H1 (cell line): ENCODE data around the gene ATP6V0D1. TPM values are rescaled to one million over a fixed set of nuclear protein-coding genes. Genes with fewer than 3 reads are reported as not detected.

Source experiments
- CTCF ChIA-PET: fragments of 300-600 bp; sonication (Branson Sonifier 250); formaldehyde crosslinking; loops from one replicate; lab custom pipeline; 2021; ENCODE audit not compliant: partially characterized antibody; lab: Charles Lee
- POLR2A ChIA-PET: fragments of 300-600 bp; sonication (Branson Sonifier 250); formaldehyde crosslinking; loops from one replicate; lab custom pipeline; 2021; ENCODE audit warnings: inconsistent platforms; ENCODE audit not compliant: partially characterized antibody; lab: Charles Lee
- DNase-seq, 2 experiments: peaks; one replicate each; pipeline versions ENCODE4 v3.0.0 to v3.0.0-alpha.2; 2010 to 2022; ENCODE audit warnings: low spot score in 2 of 2, low read depth in 1 of 2, mixed read lengths in 1 of 2
- FAIRE-seq: peaks from 2 replicates; lab custom pipeline; 2011; peaks lifted over from hg19 to GRCh38; lab: Jason Lieb, UNC
- H2AFZ ChIP-seq: 2 replicates; pipeline ENCODE4 v1.8.1; 2012; ENCODE audit warnings: low read length, inconsistent platforms
- H2AK5ac ChIP-seq: 2 replicates; pipeline ENCODE4 v1.6.1; 2013; ENCODE audit warnings: low read depth, low read length
- H2BK120ac ChIP-seq: replicated peaks from 2 replicates; pipeline ENCODE3; 2013; ENCODE audit warnings: low read depth, low read length, inconsistent platforms
- H2BK12ac ChIP-seq: 2 replicates; pipeline ENCODE4 v1.6.1; 2013; ENCODE audit warnings: low read depth, low read length
- H2BK15ac ChIP-seq: 2 replicates; pipeline ENCODE4 v1.6.1; 2013; ENCODE audit warnings: low read length
- H2BK20ac ChIP-seq: 2 replicates; pipeline ENCODE4 v1.6.1; 2013; ENCODE audit warnings: low read length
- H2BK5ac ChIP-seq: 2 replicates; pipeline ENCODE4 v1.6.1; 2013; ENCODE audit warnings: low read depth, low read length
- H3K14ac ChIP-seq: 2 replicates; pipeline ENCODE4 v1.6.1; 2013; ENCODE audit warnings: inconsistent platforms; ENCODE audit not compliant: insufficient read length
- H3K18ac ChIP-seq: 2 replicates; pipeline ENCODE4 v1.6.1; 2013; ENCODE audit warnings: low read length; ENCODE audit errors: extremely low read depth
- H3K23ac ChIP-seq: 2 replicates; pipeline ENCODE4 v1.6.1; 2013; ENCODE audit warnings: inconsistent platforms; ENCODE audit not compliant: insufficient read length
- H3K23me2 ChIP-seq: 2 replicates; pipeline ENCODE4 v1.6.1; 2013; ENCODE audit warnings: low read depth, low read length
- H3K27ac ChIP-seq: 2 replicates; pipeline ENCODE4 v1.6.1; 2011; ENCODE audit warnings: low read depth, low read length, inconsistent platforms
- H3K27me3 ChIP-seq, 4 experiments: replicated peaks in 1 of 4; 1 replicate in 1 of 4; 2 replicates in 3 of 4; pipeline versions ENCODE4 v1.6.1 to v1.8.1; 2011 to 2013; ENCODE audit warnings: low read length in 3 of 4, mild to moderate bottlenecking in 3 of 4, inconsistent platforms in 2 of 4, mixed read lengths in 2 of 4, moderate library complexity in 1 of 4; ENCODE audit not compliant: control insufficient read depth in 3 of 4, insufficient read depth in 3 of 4; ENCODE audit errors: extremely low read depth in 1 of 4
- H3K36me3 ChIP-seq, 4 experiments: 2 replicates each; pipeline versions ENCODE4 v1.6.1 to v1.8.1; 2011 to 2013; ENCODE audit warnings: mild to moderate bottlenecking in 4 of 4, low read length in 3 of 4, moderate library complexity in 2 of 4, control low read depth in 1 of 4, inconsistent platforms in 1 of 4; ENCODE audit not compliant: insufficient read depth in 4 of 4, control insufficient read depth in 2 of 4
- H3K4ac ChIP-seq: replicated peaks from 2 replicates; pipeline ENCODE3; 2013; ENCODE audit warnings: low read length, low read depth, mixed read lengths, inconsistent platforms; ENCODE audit not compliant: insufficient read length
- H3K4me1 ChIP-seq, 4 experiments: replicated peaks in 1 of 4; 1 replicate in 1 of 4; 2 replicates in 3 of 4; pipeline versions ENCODE4 v1.6.1 to v1.8.1; 2011 to 2013; ENCODE audit warnings: low read length in 3 of 4, inconsistent platforms in 2 of 4, mixed read lengths in 1 of 4; ENCODE audit not compliant: insufficient read depth in 4 of 4, control insufficient read depth in 3 of 4
- H3K4me2 ChIP-seq, 2 experiments: 2 replicates each; pipeline versions ENCODE4 v1.6.1 to v1.8.1; 2011 to 2013; ENCODE audit warnings: low read depth in 2 of 2, low read length in 2 of 2, control low read depth in 1 of 2, inconsistent platforms in 1 of 2, mild to moderate bottlenecking in 1 of 2; ENCODE audit not compliant: insufficient read depth in 1 of 2
- H3K4me3 ChIP-seq, 4 experiments: fragments of 200-600, 300-600 bp in 1 of 4; sonication (generic), shearing (Covaris generic), sonication (Bioruptor Twin) in 1 of 4; 2 replicates each; pipeline versions ENCODE4 v1.5.1 to v1.8.1; 2011 to 2016; ENCODE audit warnings: low read length in 4 of 4, low read depth in 3 of 4, control low read depth in 2 of 4, inconsistent platforms in 2 of 4, mild to moderate bottlenecking in 2 of 4, mixed read lengths in 1 of 4, moderate library complexity in 1 of 4; ENCODE audit not compliant: insufficient read depth in 2 of 4; ENCODE audit errors: extremely low read depth in 1 of 4
- H3K56ac ChIP-seq: replicated peaks from 2 replicates; pipeline ENCODE3; 2013; ENCODE audit warnings: low read depth, mild to moderate bottlenecking, mixed read lengths, low read length, inconsistent platforms; ENCODE audit not compliant: insufficient read length
- H3K79me1 ChIP-seq: 2 replicates; pipeline ENCODE4 v1.6.1; 2013; ENCODE audit warnings: low read depth, low read length, control low read depth
- H3K79me2 ChIP-seq, 2 experiments: 2 replicates each; pipeline versions ENCODE4 v1.6.1 to v1.8.1; 2012 to 2013; ENCODE audit warnings: low read length in 2 of 2, mild to moderate bottlenecking in 2 of 2, inconsistent platforms in 1 of 2; ENCODE audit not compliant: insufficient read depth in 2 of 2, control insufficient read depth in 1 of 2
- H3K9ac ChIP-seq, 4 experiments: replicated peaks in 1 of 4; 1 replicate in 1 of 4; 2 replicates in 3 of 4; pipeline versions ENCODE4 v1.6.1 to v1.8.1; 2011 to 2013; ENCODE audit warnings: low read depth in 3 of 4, low read length in 3 of 4, control low read depth in 2 of 4, mild to moderate bottlenecking in 2 of 4, moderate library complexity in 2 of 4, inconsistent platforms in 1 of 4; ENCODE audit errors: extremely low read depth in 1 of 4
- H3K9me3 ChIP-seq, 2 experiments: 2 replicates each; pipeline versions ENCODE4 v1.6.1 to v1.8.1; 2012 to 2013; ENCODE audit warnings: mild to moderate bottlenecking in 2 of 2, moderate library complexity in 2 of 2, control low read depth in 1 of 2, inconsistent platforms in 1 of 2, low read depth in 1 of 2, low read length in 1 of 2, mixed read lengths in 1 of 2; ENCODE audit not compliant: insufficient read depth in 2 of 2
- H4K20me1 ChIP-seq, 2 experiments: replicated peaks in 1 of 2; 2 replicates each; pipeline versions ENCODE3 to v1.8.1; 2011 to 2013; ENCODE audit warnings: inconsistent platforms in 2 of 2, low read length in 2 of 2, mild to moderate bottlenecking in 1 of 2; ENCODE audit not compliant: insufficient read depth in 2 of 2, control insufficient read depth in 1 of 2
- H4K5ac ChIP-seq: 2 replicates; pipeline ENCODE4 v1.6.1; 2013; ENCODE audit warnings: low read length, low read depth, mixed read lengths, inconsistent platforms; ENCODE audit not compliant: insufficient read length
- H4K8ac ChIP-seq: 2 replicates; pipeline ENCODE4 v1.8.0; 2013; ENCODE audit warnings: mild to moderate bottlenecking, moderate library complexity, low read length, inconsistent platforms; ENCODE audit not compliant: insufficient read depth; ENCODE audit errors: extremely low read depth
- H4K91ac ChIP-seq: replicated peaks from 2 replicates; pipeline ENCODE3; 2013; ENCODE audit warnings: low read length, mixed read lengths, inconsistent platforms; ENCODE audit not compliant: insufficient read length
- CTCF ChIP-seq, 3 experiments: IDR thresholded peaks; 1 replicate in 2 of 3; 2 replicates in 1 of 3; pipeline versions ENCODE4 v1.5.1 to v1.6.1; 2011; ENCODE audit warnings: low read length in 3 of 3, mild to moderate bottlenecking in 3 of 3, inconsistent platforms in 2 of 3, low read depth in 1 of 3, moderate library complexity in 1 of 3; ENCODE audit not compliant: insufficient read depth in 1 of 3; ENCODE audit errors: control extremely low read depth in 1 of 3
- EGR1 ChIP-seq: IDR thresholded peaks from 2 replicates; pipeline ENCODE4 v1.6.1; 2011; ENCODE audit warnings: low read depth, low read length, borderline replicate concordance
- GABPA ChIP-seq: IDR thresholded peaks from 2 replicates; pipeline ENCODE4 v1.6.1; 2011; ENCODE audit warnings: mild to moderate bottlenecking, low read length, moderate library complexity, borderline replicate concordance; ENCODE audit not compliant: insufficient read depth
- JUN ChIP-seq: IDR thresholded peaks from 2 replicates; pipeline ENCODE4 v1.6.1; 2011; ENCODE audit warnings: low read depth, mild to moderate bottlenecking, improper control_type of control experiment, low read length
- POU5F1 ChIP-seq: IDR thresholded peaks from 2 replicates; pipeline ENCODE4 v1.6.1; 2011; ENCODE audit warnings: low read depth, mild to moderate bottlenecking, low read length, moderate library complexity
- RBBP5 ChIP-seq: IDR thresholded peaks from 2 replicates; pipeline ENCODE4 v1.7.1; 2012; ENCODE audit warnings: low read depth, mild to moderate bottlenecking, inconsistent platforms, low read length, moderate library complexity, borderline replicate concordance
- RXRA ChIP-seq: IDR thresholded peaks from 2 replicates; pipeline ENCODE4 v1.6.1; 2011; ENCODE audit warnings: low read depth, mild to moderate bottlenecking, low read length, moderate library complexity; ENCODE audit not compliant: insufficient read depth
- TBP ChIP-seq: IDR thresholded peaks from 2 replicates; pipeline ENCODE4 v1.6.1; 2011; ENCODE audit warnings: low read depth, low read length, improper control_type of control experiment
- WGBS, 2 experiments: shearing (Covaris generic) in 1 of 2; methylation state at CpG; one replicate each; pipeline versions ENCODE4 v1.1.6 to v1.1.7; 2013 to 2015; ENCODE audit warnings: low lambda C conversion rate in 2 of 2, mixed read lengths in 2 of 2, inconsistent platforms in 1 of 2, low coverage in 1 of 2, missing lambda C conversion rate in 1 of 2; ENCODE audit not compliant: insufficient replicate concordance in 2 of 2, insufficient coverage in 1 of 2, insufficient read length in 1 of 2; ENCODE audit errors: extremely low coverage in 1 of 2, missing lambda C conversion rate in 1 of 2; 5-methylcytosine and 5-hydroxymethylcytosine counted together
- polyA plus RNA-seq, 7 experiments: library from polyadenylated mRNA; depleted of rRNA in 3 of 7; stranded (reverse) in 5 of 7; unstranded in 2 of 7; fragments of >200 nt in 5 of 7; fragments of 200-250 nt in 2 of 7; gene quantifications; 1 replicate in 5 of 7; 2 replicates in 1 of 7; 4 replicates in 1 of 7; pipeline versions ENCODE4 v1.2.1 to v1.2.3, GENCODE V29; 2011 to 2013; ENCODE audit warnings: missing spikeins in 2 of 7, mixed read lengths in 2 of 7
- total RNA-seq: library from RNA; stranded (reverse); fragmentation: NEBNext Ultra II Directional; extraction: Animal tissue kit (Norgen Biotek cat#: 25700); gene quantifications from 2 replicates; pipeline ENCODE4 v1.2.1, GENCODE V29; 2021

The ATP6V0D1 gene
- total and polyA plus RNA-seq, 2 of the 8 experiments (the other 6 are each of a cell fraction or from before 2014, with no cell fraction given), result 47.3 to 134 TPM

GRCh38 chr16:67428146-67428731 is 52.7 kb downstream of the ATP6V0D1 start:
- FAIRE-seq, result no peak
- TF ChIP-seq EGR1, result no peak
- 0 out of 2 replicates have a peak, but pooled peaks have one; percentile 64 for TF ChIP-seq GABPA
- no peak for TF ChIP-seq POU5F1
- TF ChIP-seq RXRA, result no peak
- TF ChIP-seq RBBP5, result no peak
- TF ChIP-seq CTCF (IDR thresholded peaks at IDR 0.05; ENCODE audit: control extremely low read depth in 1 of 3, insufficient read depth in 1 of 3, low read depth in 1 of 3, low read length in 3 of 3), result peak; percentile 96
- TF ChIP-seq TBP, result no peak
- TF ChIP-seq JUN, result no peak

More at GRCh38 chr16:67428146-67428731, 52.7 kb downstream of the ATP6V0D1 start:
- peaks cover 7% of the 10 kb centered on the region; the same call in 1 of the 2 replicates for H3K79me1 ChIP-seq
- POLR2A ChIA-PET, result interaction anchor here (0.6 to 1.9 kb wide), 8 partner anchors 12 to 655 kb away, joined by 3 to 5 read pairs (median 4); no protein-coding TSS in a partner anchor
- no peak overlapping the region; a peak in 1 of 7 replicates for H3K9ac ChIP-seq
- peaks cover 0 to under 1% (median 0%) of the 10 kb centered on the region in 4 experiments; a peak in 2 of 8 replicates for H3K36me3 ChIP-seq
- CTCF ChIA-PET, result interaction anchor here (0.6 to 24.6 kb wide), 25 partner anchors 7 to 170 kb away, joined by 3 to 476 read pairs (median 5); partner anchors contain the start of genes ATP6V0D1, KCTD19, LRRC36 and TPPP3
- no peak overlapping the region for H3K23ac ChIP-seq
- H2AFZ ChIP-seq, result no peak overlapping the region
- H2BK12ac ChIP-seq, result peak overlapping the region; percentile 94; the same call in 1 of the 2 replicates
- peaks cover 0 to 19% (median 15%) of the 10 kb centered on the region in 4 experiments; a peak in 6 of 7 replicates for H3K27me3 ChIP-seq
- no peaks in the 10 kb centered on the region for H4K20me1 ChIP-seq
- no peak overlapping the region for H3K4me2 ChIP-seq
- H2BK5ac ChIP-seq, result peak overlapping the region; percentile 50; the same call in 1 of the 2 replicates
- 0 out of 2 replicates have a peak overlapping the region, but pooled peaks have one; percentile 93 for H2AK5ac ChIP-seq
- H3K18ac ChIP-seq, result no peak overlapping the region; the same call in 1 of the 2 replicates
- peak; percentile 71 to 90 for DNase-seq
- H4K5ac ChIP-seq, result no peak overlapping the region
- H3K4me3 ChIP-seq, result no peak overlapping the region
- H2BK15ac ChIP-seq, result peak overlapping the region; percentile 89; the same call in 1 of the 2 replicates
- peak overlapping the region; percentile 26; the same call in 1 of the 2 replicates for H4K8ac ChIP-seq
- no peak overlapping the region for H3K4ac ChIP-seq
- H3K4me1 ChIP-seq, result peaks cover 21 to 57% (median 45%) of the 10 kb centered on the region in 4 experiments
- peak overlapping the region; percentile 66 for H2BK20ac ChIP-seq
- H4K91ac ChIP-seq, result peak overlapping the region; percentile 2
- H3K23me2 ChIP-seq, result peaks cover 17% of the 10 kb centered on the region; the same call in 1 of the 2 replicates
- no peak overlapping the region for H2BK120ac ChIP-seq
- H3K14ac ChIP-seq, result no peak overlapping the region
- no peak overlapping the region for H3K56ac ChIP-seq
- H3K9me3 ChIP-seq, result no peaks in the 10 kb centered on the region
- whole genome bisulfite sequencing, 2 experiments, result 30% methylated on average over 11 of the region's 11 CpGs; no CpG with 5 or more reads in 1 of the 2 experiments
- H3K79me2 ChIP-seq, result no peaks in the 10 kb centered on the region; a peak in 1 of 4 replicates
- H3K27ac ChIP-seq, result no peak overlapping the region
